ENCODE measurements around the gene LY6G5C.

DNA sequence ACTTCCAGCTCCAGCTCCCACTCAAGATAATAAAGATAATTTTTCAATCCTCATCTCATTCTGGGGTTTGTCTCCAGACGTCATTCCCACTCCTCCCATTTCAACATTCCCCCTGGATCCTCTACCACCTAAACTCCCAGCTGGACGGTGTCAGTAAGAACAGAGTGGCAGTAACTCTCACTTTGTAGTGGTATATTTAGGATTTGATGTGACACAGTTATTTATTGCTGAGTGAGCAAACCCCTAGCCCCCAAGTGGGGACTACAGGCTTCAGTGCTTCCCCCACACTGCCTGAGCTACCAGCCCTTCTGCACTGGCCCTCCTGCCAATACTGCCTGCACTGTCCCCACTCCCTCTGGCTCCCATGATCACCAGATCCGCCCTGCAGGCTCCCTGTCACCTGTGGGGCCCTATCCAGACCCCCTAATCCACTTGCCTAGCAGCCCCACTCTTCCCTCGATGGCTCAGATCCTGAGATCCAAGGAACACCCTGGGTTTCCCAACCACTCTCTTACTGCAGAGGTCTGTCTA, 22.6 kb downstream of the LY6G5C start:
- TF ChIP-seq, protein P1, sequence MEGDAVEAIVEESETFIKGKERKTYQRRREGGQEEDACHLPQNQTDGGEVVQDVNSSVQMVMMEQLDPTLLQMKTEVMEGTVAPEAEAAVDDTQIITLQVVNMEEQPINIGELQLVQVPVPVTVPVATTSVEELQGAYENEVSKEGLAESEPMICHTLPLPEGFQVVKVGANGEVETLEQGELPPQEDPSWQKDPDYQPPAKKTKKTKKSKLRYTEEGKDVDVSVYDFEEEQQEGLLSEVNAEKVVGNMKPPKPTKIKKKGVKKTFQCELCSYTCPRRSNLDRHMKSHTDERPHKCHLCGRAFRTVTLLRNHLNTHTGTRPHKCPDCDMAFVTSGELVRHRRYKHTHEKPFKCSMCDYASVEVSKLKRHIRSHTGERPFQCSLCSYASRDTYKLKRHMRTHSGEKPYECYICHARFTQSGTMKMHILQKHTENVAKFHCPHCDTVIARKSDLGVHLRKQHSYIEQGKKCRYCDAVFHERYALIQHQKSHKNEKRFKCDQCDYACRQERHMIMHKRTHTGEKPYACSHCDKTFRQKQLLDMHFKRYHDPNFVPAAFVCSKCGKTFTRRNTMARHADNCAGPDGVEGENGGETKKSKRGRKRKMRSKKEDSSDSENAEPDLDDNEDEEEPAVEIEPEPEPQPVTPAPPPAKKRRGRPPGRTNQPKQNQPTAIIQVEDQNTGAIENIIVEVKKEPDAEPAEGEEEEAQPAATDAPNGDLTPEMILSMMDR (conservative IDR thresholded peaks at IDR 0.05; ENCODE audit: low read depth in 2 of 2): no peak
- TF ChIP-seq, protein P2, sequence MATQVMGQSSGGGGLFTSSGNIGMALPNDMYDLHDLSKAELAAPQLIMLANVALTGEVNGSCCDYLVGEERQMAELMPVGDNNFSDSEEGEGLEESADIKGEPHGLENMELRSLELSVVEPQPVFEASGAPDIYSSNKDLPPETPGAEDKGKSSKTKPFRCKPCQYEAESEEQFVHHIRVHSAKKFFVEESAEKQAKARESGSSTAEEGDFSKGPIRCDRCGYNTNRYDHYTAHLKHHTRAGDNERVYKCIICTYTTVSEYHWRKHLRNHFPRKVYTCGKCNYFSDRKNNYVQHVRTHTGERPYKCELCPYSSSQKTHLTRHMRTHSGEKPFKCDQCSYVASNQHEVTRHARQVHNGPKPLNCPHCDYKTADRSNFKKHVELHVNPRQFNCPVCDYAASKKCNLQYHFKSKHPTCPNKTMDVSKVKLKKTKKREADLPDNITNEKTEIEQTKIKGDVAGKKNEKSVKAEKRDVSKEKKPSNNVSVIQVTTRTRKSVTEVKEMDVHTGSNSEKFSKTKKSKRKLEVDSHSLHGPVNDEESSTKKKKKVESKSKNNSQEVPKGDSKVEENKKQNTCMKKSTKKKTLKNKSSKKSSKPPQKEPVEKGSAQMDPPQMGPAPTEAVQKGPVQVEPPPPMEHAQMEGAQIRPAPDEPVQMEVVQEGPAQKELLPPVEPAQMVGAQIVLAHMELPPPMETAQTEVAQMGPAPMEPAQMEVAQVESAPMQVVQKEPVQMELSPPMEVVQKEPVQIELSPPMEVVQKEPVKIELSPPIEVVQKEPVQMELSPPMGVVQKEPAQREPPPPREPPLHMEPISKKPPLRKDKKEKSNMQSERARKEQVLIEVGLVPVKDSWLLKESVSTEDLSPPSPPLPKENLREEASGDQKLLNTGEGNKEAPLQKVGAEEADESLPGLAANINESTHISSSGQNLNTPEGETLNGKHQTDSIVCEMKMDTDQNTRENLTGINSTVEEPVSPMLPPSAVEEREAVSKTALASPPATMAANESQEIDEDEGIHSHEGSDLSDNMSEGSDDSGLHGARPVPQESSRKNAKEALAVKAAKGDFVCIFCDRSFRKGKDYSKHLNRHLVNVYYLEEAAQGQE (IDR thresholded peaks at IDR 0.05; ENCODE audit: unreplicated experiment): no peak
- no peak for TF ChIP-seq CREB1 (CRISPR knock-in tag; IDR thresholded peaks at IDR 0.05; ENCODE audit: low read depth)
- TF ChIP-seq POLR2AphosphoS5 (IDR thresholded peaks at IDR 0.05; ENCODE audit: low read depth): no peak
- no peak for TF ChIP-seq ZNF462 (CRISPR knock-in tag; IDR thresholded peaks at IDR 0.05)
- TF ChIP-seq EZH2 (IDR thresholded peaks at IDR 0.05; ENCODE audit: low read depth, unreplicated experiment): no peak
- TF ChIP-seq NANOG (IDR thresholded peaks at IDR 0.05; ENCODE audit: borderline replicate concordance): no peak

All from GM23338 (cell line).